DOHH2 (cell line): Measurements from ENCODE around the gene TNK2.

Source experiments
- H3F3A ChIP-seq: fragments of 200-600 bp; sonication (generic), shearing (Covaris generic); 2 replicates; pipeline ENCODE4 v1.6.0; 2016; ENCODE audit warnings: antibody characterized with exemption, mild to moderate bottlenecking; ENCODE audit not compliant: control insufficient read depth, insufficient read depth
- H3K27ac ChIP-seq: fragments of 200-600 bp; sonication (generic); 2 replicates; pipeline ENCODE4 v1.5.1; 2014; ENCODE audit warnings: low read depth, mild to moderate bottlenecking, low read length, moderate library complexity
- H3K27me3 ChIP-seq: fragments of 200-600 bp; sonication (generic); 2 replicates; pipeline ENCODE4 v1.6.1; 2014; ENCODE audit warnings: mild to moderate bottlenecking, low read length, mixed read lengths; ENCODE audit not compliant: control insufficient read depth
- H3K36me3 ChIP-seq: fragments of 200-600 bp; sonication (generic); 2 replicates; pipeline ENCODE4 v1.6.1; 2014; ENCODE audit warnings: mild to moderate bottlenecking, low read length, moderate library complexity, mixed read lengths; ENCODE audit not compliant: control insufficient read depth
- H3K4me1 ChIP-seq: fragments of 200-600 bp; sonication (generic); 2 replicates; pipeline ENCODE4 v1.6.1; 2014; ENCODE audit warnings: mild to moderate bottlenecking, low read length, mixed read lengths; ENCODE audit not compliant: control insufficient read depth
- H3K4me2 ChIP-seq: fragments of 200-600 bp; sonication (generic); 2 replicates; pipeline ENCODE4 v1.6.0; 2014; ENCODE audit warnings: mild to moderate bottlenecking, low read length, moderate library complexity
- H3K4me3 ChIP-seq: fragments of 200-600 bp; sonication (generic); 2 replicates; pipeline ENCODE4 v1.5.1; 2014; ENCODE audit warnings: mild to moderate bottlenecking, low read length, mixed read lengths
- H3K79me2 ChIP-seq: fragments of 200-600 bp; sonication (generic); 2 replicates; pipeline ENCODE4 v1.6.1; 2014; ENCODE audit warnings: mild to moderate bottlenecking, low read length, mixed read lengths; ENCODE audit not compliant: control insufficient read depth
- H3K9me2 ChIP-seq: fragments of 200-600 bp; sonication (generic); replicated peaks from 2 replicates; pipeline ENCODE4 v1.6.1; 2014; ENCODE audit warnings: mild to moderate bottlenecking, low read length, mixed read lengths; ENCODE audit not compliant: control insufficient read depth
- H3K9me3 ChIP-seq: fragments of 200-600 bp; sonication (generic); 2 replicates; pipeline ENCODE4 v1.6.1; 2014; ENCODE audit warnings: antibody characterized with exemption, low read length, mixed read lengths; ENCODE audit not compliant: control insufficient read depth, insufficient read depth
- H4K20me1 ChIP-seq: fragments of 200-600 bp; sonication (generic); 2 replicates; pipeline ENCODE4 v1.6.0; 2014; ENCODE audit warnings: low read depth, mild to moderate bottlenecking, antibody characterized with exemption, low read length, moderate library complexity; ENCODE audit not compliant: control insufficient read depth, insufficient read depth
- EZH2phosphoT487 ChIP-seq: fragments of 200-600 bp; sonication (generic); IDR thresholded peaks from 2 replicates; pipeline ENCODE4 v1.6.1; 2017; ENCODE audit warnings: borderline replicate concordance, mild to moderate bottlenecking, antibody characterized with exemption, low read length, moderate library complexity, mixed read lengths
- TF ChIP-seq, protein P1 (sequence below): fragments of 200-600 bp; sonication (generic); IDR thresholded peaks from one replicate; pipeline ENCODE4 v1.5.1; 2014; ENCODE audit warnings: antibody characterized with exemption, mild to moderate bottlenecking, low read depth, low read length; ENCODE audit not compliant: poor library complexity, severe bottlenecking

TNK2 gene

GRCh38 chr3:195868336-195868865 lies 40.0 kb downstream of the TNK2 start:
- H3K36me3 ChIP-seq = no peaks in the 10 kb centered on the region

GRCh38 chr3:195867631-195868335 lies 40.6 kb downstream of the TNK2 start:
- Histone ChIP-seq H3K79me2 (no peaks in the 10 kb centered on the region), H3K4me1 (no peaks in the 10 kb centered on the region), H4K20me1 (no peaks in the 10 kb centered on the region), H3K27me3 (no peaks in the 10 kb centered on the region), H3K4me3 (no peak overlapping the region), H3K4me2 (no peak overlapping the region), H3K9me3 (no peaks in the 10 kb centered on the region), H3K9me2 (no peaks in the 10 kb centered on the region), H3K27ac (no peak overlapping the region), H3F3A (no peaks in the 10 kb centered on the region), H3K36me3 (no peaks in the 10 kb centered on the region)
- TF ChIP-seq, protein P1, sequence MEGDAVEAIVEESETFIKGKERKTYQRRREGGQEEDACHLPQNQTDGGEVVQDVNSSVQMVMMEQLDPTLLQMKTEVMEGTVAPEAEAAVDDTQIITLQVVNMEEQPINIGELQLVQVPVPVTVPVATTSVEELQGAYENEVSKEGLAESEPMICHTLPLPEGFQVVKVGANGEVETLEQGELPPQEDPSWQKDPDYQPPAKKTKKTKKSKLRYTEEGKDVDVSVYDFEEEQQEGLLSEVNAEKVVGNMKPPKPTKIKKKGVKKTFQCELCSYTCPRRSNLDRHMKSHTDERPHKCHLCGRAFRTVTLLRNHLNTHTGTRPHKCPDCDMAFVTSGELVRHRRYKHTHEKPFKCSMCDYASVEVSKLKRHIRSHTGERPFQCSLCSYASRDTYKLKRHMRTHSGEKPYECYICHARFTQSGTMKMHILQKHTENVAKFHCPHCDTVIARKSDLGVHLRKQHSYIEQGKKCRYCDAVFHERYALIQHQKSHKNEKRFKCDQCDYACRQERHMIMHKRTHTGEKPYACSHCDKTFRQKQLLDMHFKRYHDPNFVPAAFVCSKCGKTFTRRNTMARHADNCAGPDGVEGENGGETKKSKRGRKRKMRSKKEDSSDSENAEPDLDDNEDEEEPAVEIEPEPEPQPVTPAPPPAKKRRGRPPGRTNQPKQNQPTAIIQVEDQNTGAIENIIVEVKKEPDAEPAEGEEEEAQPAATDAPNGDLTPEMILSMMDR = no peak
- no peak for TF ChIP-seq EZH2phosphoT487

More at GRCh38 chr3:195868336-195868865, 40.0 kb downstream of the TNK2 start:
- no peaks in the 10 kb centered on the region for H3K79me2 ChIP-seq
- H3K9me2 ChIP-seq = no peaks in the 10 kb centered on the region
- TF ChIP-seq, protein P1 = no peak
- no peak for TF ChIP-seq EZH2phosphoT487
- H3K27ac ChIP-seq = no peak overlapping the region
- no peaks in the 10 kb centered on the region for H3K9me3 ChIP-seq
- no peaks in the 10 kb centered on the region for H3K27me3 ChIP-seq
- no peaks in the 10 kb centered on the region for H3F3A ChIP-seq
- no peak overlapping the region for H3K4me2 ChIP-seq
- H4K20me1 ChIP-seq = no peaks in the 10 kb centered on the region
- no peaks in the 10 kb centered on the region for H3K4me1 ChIP-seq
- H3K4me3 ChIP-seq = no peak overlapping the region

DNA sequence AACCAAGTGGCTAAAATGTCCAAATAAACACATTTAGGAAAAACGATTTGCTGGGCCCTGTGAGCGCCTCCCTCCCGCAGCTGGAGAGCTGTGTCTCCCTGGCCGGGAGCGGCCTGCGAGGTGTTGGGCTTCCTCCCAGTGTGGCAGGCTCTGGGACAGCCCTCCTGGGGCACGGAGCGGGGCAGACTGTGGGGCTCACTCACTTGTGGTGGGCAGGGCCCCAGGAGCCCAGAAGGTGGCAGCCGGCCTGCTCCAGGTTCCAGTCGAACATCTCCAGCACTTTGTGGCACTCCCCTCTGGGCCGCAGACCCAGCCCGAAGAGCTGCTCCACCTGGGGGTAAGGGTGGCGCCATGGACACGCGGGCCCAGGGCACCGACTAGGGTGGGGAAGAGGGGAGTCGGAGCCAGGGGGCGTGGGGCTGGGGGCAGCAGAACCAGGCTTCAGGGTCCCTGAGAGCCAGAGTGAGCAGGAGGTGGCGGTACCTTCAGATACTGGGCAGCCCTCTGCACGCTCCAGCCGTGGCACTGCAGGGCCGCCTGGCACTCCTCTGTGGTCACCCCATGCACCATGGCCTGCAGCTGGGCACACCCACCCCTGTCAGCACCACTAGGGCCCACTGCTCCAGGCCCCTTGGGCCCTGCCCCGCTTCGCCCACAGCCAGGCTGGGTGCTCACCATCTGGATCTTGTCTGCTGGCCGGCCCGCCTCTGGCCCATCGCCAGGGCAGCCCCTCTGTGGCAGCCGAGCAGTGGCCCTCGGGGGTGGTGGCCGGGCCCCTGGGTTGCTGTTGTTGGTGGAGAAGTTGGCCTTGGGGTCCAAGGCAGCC lies 41.5 kb downstream of the TNK2 start:
- no peak for TF ChIP-seq EZH2phosphoT487
- Histone ChIP-seq H3K27me3 (no peaks in the 10 kb centered on the region), H3F3A (no peaks in the 10 kb centered on the region), H3K36me3 (no peaks in the 10 kb centered on the region), H3K9me3 (no peaks in the 10 kb centered on the region), H3K4me2 (no peak overlapping the region), H4K20me1 (no peaks in the 10 kb centered on the region), H3K27ac (no peak overlapping the region), H3K79me2 (no peaks in the 10 kb centered on the region), H3K4me3 (no peak overlapping the region), H3K9me2 (no peaks in the 10 kb centered on the region), H3K4me1 (no peaks in the 10 kb centered on the region)
